Neutrophil (primary cell): ENCODE results near the gene TMEM271.

Experiments
- H3K27ac ChIP-seq: fragments of 200-600 bp; sonication (generic); 2 replicates; pipeline ENCODE4 v1.5.1; 2016; ENCODE audit warnings: mild to moderate bottlenecking, moderate library complexity
- H3K27me3 ChIP-seq: fragments of 200-600 bp; sonication (generic); 2 replicates; pipeline ENCODE4 v1.6.0; 2016; ENCODE audit warnings: mild to moderate bottlenecking
- H3K36me3 ChIP-seq: fragments of 200-600 bp; sonication (generic); 2 replicates; pipeline ENCODE4 v1.5.1; 2017
- H3K4me1 ChIP-seq, 2 experiments: fragments of 200-600 bp in 1 of 2; sonication (generic) in 1 of 2; 1 replicate in 1 of 2; 2 replicates in 1 of 2; pipeline versions ENCODE4 v1.5.1 to v1.6.1; 2013 to 2016; ENCODE audit warnings: low read depth in 1 of 2, low read length in 1 of 2, mild to moderate bottlenecking in 1 of 2, moderate library complexity in 1 of 2; ENCODE audit not compliant: control insufficient read depth in 1 of 2, insufficient read depth in 1 of 2
- H3K4me3 ChIP-seq, 2 experiments: fragments of 200-600 bp in 1 of 2; sonication (generic) in 1 of 2; 1 replicate in 1 of 2; 2 replicates in 1 of 2; pipeline ENCODE4 v1.5.1; 2013 to 2016; ENCODE audit warnings: low read depth in 1 of 2, low read length in 1 of 2, mild to moderate bottlenecking in 1 of 2, moderate library complexity in 1 of 2
- H3K9me3 ChIP-seq: fragments of 200-600 bp; sonication (generic); 2 replicates; pipeline ENCODE4 v1.5.1; 2016
- CTCF ChIP-seq: fragments of 200-600 bp; sonication (generic); IDR thresholded peaks from 2 replicates; pipeline ENCODE4 v1.5.1; 2016; ENCODE audit warnings: antibody characterized with exemption

Gene TMEM271

GRCh38 chr4:622996-623913 is 47.2 kb upstream of the TMEM271 start:
- Histone ChIP-seq H3K36me3 (no peaks in the 10 kb centered on the region), H3K9me3 (no peaks in the 10 kb centered on the region), H3K4me3 (no peak overlapping the region), H3K4me1 (no peaks in the 10 kb centered on the region), H3K27ac (no peak overlapping the region), H3K27me3 (no peaks in the 10 kb centered on the region)
- TF ChIP-seq CTCF = no peak

GRCh38 chr4:622071-622995 is 46.2 kb upstream of the TMEM271 start:
- Histone ChIP-seq H3K36me3 (no peaks in the 10 kb centered on the region), H3K27ac (no peak overlapping the region), H3K4me1 (no peaks in the 10 kb centered on the region), H3K9me3 (no peaks in the 10 kb centered on the region), H3K4me3 (no peak overlapping the region), H3K27me3 (no peaks in the 10 kb centered on the region)
- TF ChIP-seq CTCF = no peak

GRCh38 chr4:621296-622070 is 45.4 kb upstream of the TMEM271 start:
- Histone ChIP-seq H3K4me1 (no peaks in the 10 kb centered on the region), H3K27ac (no peak overlapping the region), H3K4me3 (no peak overlapping the region), H3K27me3 (no peaks in the 10 kb centered on the region), H3K36me3 (no peaks in the 10 kb centered on the region), H3K9me3 (no peaks in the 10 kb centered on the region)
- TF ChIP-seq CTCF = no peak

GRCh38 chr4:620851-621261 is 44.8 kb upstream of the TMEM271 start:
- no peaks in the 10 kb centered on the region for H3K4me1 ChIP-seq
- H3K9me3 ChIP-seq = no peaks in the 10 kb centered on the region
- no peak for TF ChIP-seq CTCF

GRCh38 chr4:620201-620600 is 44.1 kb upstream of the TMEM271 start:
- no peak overlapping the region for H3K4me3 ChIP-seq
- no peaks in the 10 kb centered on the region for H3K9me3 ChIP-seq
- no peak for TF ChIP-seq CTCF
- no peak overlapping the region for H3K27ac ChIP-seq
- H3K36me3 ChIP-seq = no peaks in the 10 kb centered on the region
- H3K4me1 ChIP-seq = no peaks in the 10 kb centered on the region
- no peaks in the 10 kb centered on the region for H3K27me3 ChIP-seq

More at GRCh38 chr4:620851-621261, 44.8 kb upstream of the TMEM271 start:
- Histone ChIP-seq H3K27ac (no peak overlapping the region), H3K27me3 (no peaks in the 10 kb centered on the region), H3K36me3 (no peaks in the 10 kb centered on the region), H3K4me3 (no peak overlapping the region)
